Measurements from ENCODE around the gene LRP1B.
A peak's percentile ranks its signal among the peaks of the same experiment; 100 is the strongest.

The LRP1B gene

DNA sequence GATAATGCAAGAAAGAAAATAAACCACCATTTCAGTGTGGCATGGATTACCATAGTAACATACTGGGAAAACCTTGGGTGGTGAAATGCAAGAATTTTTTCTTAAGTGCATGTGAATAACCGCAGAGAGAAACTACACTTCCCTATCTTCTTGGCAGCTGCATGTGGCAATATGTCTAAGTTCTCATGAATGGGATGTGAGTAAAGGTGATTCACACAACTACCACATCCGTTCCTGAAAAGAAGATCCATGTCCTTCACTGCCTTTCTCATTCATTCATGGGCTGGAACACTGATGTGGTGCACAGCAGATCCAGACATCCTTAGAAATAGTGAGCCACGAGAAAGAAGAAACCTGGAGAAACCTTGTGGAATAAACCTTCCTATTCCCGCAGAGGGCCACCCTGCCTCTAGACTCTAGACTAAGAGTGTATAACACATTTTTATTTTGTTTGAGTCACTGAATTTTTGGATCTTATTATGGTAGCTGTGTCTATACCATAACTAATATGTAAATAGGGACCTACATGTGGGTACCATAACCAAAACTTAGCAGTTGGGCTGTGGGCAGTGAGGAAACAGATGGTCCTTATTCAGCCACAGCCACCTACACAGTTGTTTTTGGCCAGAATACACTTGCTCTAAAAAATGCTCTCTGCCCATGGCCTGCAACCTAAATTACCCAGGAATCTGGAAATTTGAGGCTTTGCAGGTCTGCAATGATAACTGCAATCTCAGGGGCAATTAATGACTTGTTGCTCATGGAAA lies 573.3 kb downstream of the LRP1B start:
- no peak for DNase-seq
- H4K20me1 ChIP-seq (ENCODE audit: insufficient read depth, low read length): no peaks in the 10 kb centered on the region
- H2AFZ ChIP-seq (ENCODE audit: low read depth, low read length): no peak overlapping the region
- no peak overlapping the region for H3K4me3 ChIP-seq (ENCODE audit: low read depth in 1 of 2, low read length in 2 of 2)
- H3K9ac ChIP-seq (ENCODE audit: low read depth, low read length): no peak overlapping the region
- no peak overlapping the region for H3K27ac ChIP-seq (ENCODE audit: low read length)
- no peaks in the 10 kb centered on the region for H3K79me2 ChIP-seq (ENCODE audit: insufficient read depth, low read length)
- ATAC-seq (ENCODE audit: insufficient read depth, low read depth): peak; percentile 48; the same call in 2 of the 3 replicates
- no peak for TF ChIP-seq EZH2 (IDR thresholded peaks at IDR 0.05; ENCODE audit: borderline replicate concordance, low read depth, low read length, severe bottlenecking)
- no peak for TF ChIP-seq CTCF (IDR thresholded peaks at IDR 0.05; ENCODE audit: borderline replicate concordance, extremely low read depth, low read length, poor library complexity, severe bottlenecking)
- no peak overlapping the region for H3K4me2 ChIP-seq (ENCODE audit: insufficient read depth, low read length)
- H3K4me1 ChIP-seq (ENCODE audit: insufficient read depth, low read length): peaks cover 8% of the 10 kb centered on the region
- H3K36me3 ChIP-seq (ENCODE audit: insufficient read depth, low read length): no peaks in the 10 kb centered on the region
- H3K9me3 ChIP-seq (ENCODE audit: insufficient read depth, low read length, severe bottlenecking): no peaks in the 10 kb centered on the region
- no peaks in the 10 kb centered on the region for H3K27me3 ChIP-seq (ENCODE audit: insufficient read depth, low read length, poor library complexity)

GRCh38 chr2:141555876-141556470 lies 574.8 kb downstream of the LRP1B start:
- Histone ChIP-seq H2AFZ (ENCODE audit: low read depth, low read length) (peak overlapping the region; percentile 25; the same call in 1 of the 2 replicates), H3K4me1 (ENCODE audit: insufficient read depth, low read length) (peaks cover 8% of the 10 kb centered on the region), H3K9me3 (ENCODE audit: insufficient read depth, low read length, severe bottlenecking) (no peaks in the 10 kb centered on the region), H3K27me3 (ENCODE audit: insufficient read depth, low read length, poor library complexity) (no peaks in the 10 kb centered on the region), H3K27ac (ENCODE audit: low read length) (no peak overlapping the region), H3K36me3 (ENCODE audit: insufficient read depth, low read length) (no peaks in the 10 kb centered on the region), H3K9ac (ENCODE audit: low read depth, low read length) (no peak overlapping the region), H3K79me2 (ENCODE audit: insufficient read depth, low read length) (no peaks in the 10 kb centered on the region), H3K4me2 (ENCODE audit: insufficient read depth, low read length) (no peak overlapping the region), H4K20me1 (ENCODE audit: insufficient read depth, low read length) (no peaks in the 10 kb centered on the region), H3K4me3 (ENCODE audit: low read depth in 1 of 2, low read length in 2 of 2) (no peak overlapping the region)
- DNase-seq (no peak), ATAC-seq (ENCODE audit: insufficient read depth, low read depth) (no peak)
- TF ChIP-seq EZH2 (IDR thresholded peaks at IDR 0.05; ENCODE audit: borderline replicate concordance, low read depth, low read length, severe bottlenecking) (no peak), CTCF (IDR thresholded peaks at IDR 0.05; ENCODE audit: borderline replicate concordance, extremely low read depth, low read length, poor library complexity, severe bottlenecking) (no peak)

GRCh38 chr2:141554810-141555209 lies 576.0 kb downstream of the LRP1B start:
- DNase-seq (peak; percentile 48), ATAC-seq (ENCODE audit: insufficient read depth, low read depth) (peak; percentile 91)
- no peak overlapping the region for H3K9ac ChIP-seq (ENCODE audit: low read depth, low read length)
- H3K4me3 ChIP-seq (ENCODE audit: low read depth in 1 of 2, low read length in 2 of 2): no peak overlapping the region
- H3K9me3 ChIP-seq (ENCODE audit: insufficient read depth, low read length, severe bottlenecking): no peaks in the 10 kb centered on the region
- H3K79me2 ChIP-seq (ENCODE audit: insufficient read depth, low read length): no peaks in the 10 kb centered on the region
- no peaks in the 10 kb centered on the region for H4K20me1 ChIP-seq (ENCODE audit: insufficient read depth, low read length)
- H2AFZ ChIP-seq (ENCODE audit: low read depth, low read length): 0 out of 2 replicates have a peak overlapping the region, but pooled peaks have one; percentile 10
- no peak overlapping the region for H3K27ac ChIP-seq (ENCODE audit: low read length)
- H3K27me3 ChIP-seq (ENCODE audit: insufficient read depth, low read length, poor library complexity): no peaks in the 10 kb centered on the region
- H3K4me1 ChIP-seq (ENCODE audit: insufficient read depth, low read length): peaks cover 8% of the 10 kb centered on the region
- no peak for TF ChIP-seq EZH2 (IDR thresholded peaks at IDR 0.05; ENCODE audit: borderline replicate concordance, low read depth, low read length, severe bottlenecking)
- peak; percentile 83 for TF ChIP-seq CTCF (IDR thresholded peaks at IDR 0.05; ENCODE audit: borderline replicate concordance, extremely low read depth, low read length, poor library complexity, severe bottlenecking)
- no peak overlapping the region for H3K4me2 ChIP-seq (ENCODE audit: insufficient read depth, low read length)
- H3K36me3 ChIP-seq (ENCODE audit: insufficient read depth, low read length): no peaks in the 10 kb centered on the region

Data from DND-41 (cell line).